Mucosa of descending colon (tissue), 3 donors: Measurements from ENCODE around the gene CCDC88C. TPM values are rescaled to one million over a fixed set of nuclear protein-coding genes. Genes with fewer than 3 reads are reported as not detected.

Experiments
- ATAC-seq: fragments of 200-7000 bp; cut with Tn5 transposase; one replicate; pipeline ENCODE4 v1.9.1; 2020; ENCODE audit warnings: mild to moderate bottlenecking, moderate library complexity
- DNase-seq, 3 donors: peaks; one replicate each; pipeline ENCODE4 v3.0.0-alpha.2; 2020
- H3K36me3 ChIP-seq: fragments of 200-600 bp; one replicate; pipeline ENCODE4 v1.8.0; 2021; ENCODE audit warnings: low read depth, mild to moderate bottlenecking
- H3K4me1 ChIP-seq: fragments of 200-600 bp; one replicate; pipeline ENCODE4 v1.8.0; 2021; ENCODE audit warnings: low read depth, mild to moderate bottlenecking
- H3K4me3 ChIP-seq: fragments of 200-600 bp; one replicate; pipeline ENCODE4 v1.8.0; 2021; ENCODE audit warnings: mild to moderate bottlenecking
- H3K9me3 ChIP-seq: fragments of 200-600 bp; one replicate; pipeline ENCODE4 v1.8.0; 2021; ENCODE audit warnings: mild to moderate bottlenecking
- intact Hi-C, 2 donors: fragments of 100-400 bp; cut with DNase I in 1 of 2; cut with micrococcal nuclease in 1 of 2; formaldehyde crosslinking; loops; one replicate each; pipeline versions ENCODE4 v1.11.0 to v1.11.1; 2022; cut with DNase I, micrococcal nuclease
- total RNA-seq, 3 donors: library from RNA; stranded (reverse); fragmentation: NEBNext Ultra II Directional in 2 of 3; extraction: Animal tissue kit (Norgen Biotek cat#: 25700) in 2 of 3; gene quantifications; one replicate each; pipeline versions ENCODE4 v1.2.1 to v1.2.4, GENCODE V29; 2021 to 2023
- TF ChIP-seq, protein P1 (sequence below): fragments of 200-600 bp; IDR thresholded peaks from one replicate; pipeline ENCODE4 v1.8.0; 2022; ENCODE audit warnings: antibody characterized with exemption, mild to moderate bottlenecking
- donor health status: DM: no; HTN: no; CAD: no; lungs with moderate emphysema.
- donor health status: DM: no; HTN: no; CAD: no.
- donor health status: DM: no; HTN: yes; CAD: no.

The CCDC88C gene
- total RNA-seq, 3 donors from 2014 or later: 30.1 to 62.1 (median 56.6) TPM

DNA sequence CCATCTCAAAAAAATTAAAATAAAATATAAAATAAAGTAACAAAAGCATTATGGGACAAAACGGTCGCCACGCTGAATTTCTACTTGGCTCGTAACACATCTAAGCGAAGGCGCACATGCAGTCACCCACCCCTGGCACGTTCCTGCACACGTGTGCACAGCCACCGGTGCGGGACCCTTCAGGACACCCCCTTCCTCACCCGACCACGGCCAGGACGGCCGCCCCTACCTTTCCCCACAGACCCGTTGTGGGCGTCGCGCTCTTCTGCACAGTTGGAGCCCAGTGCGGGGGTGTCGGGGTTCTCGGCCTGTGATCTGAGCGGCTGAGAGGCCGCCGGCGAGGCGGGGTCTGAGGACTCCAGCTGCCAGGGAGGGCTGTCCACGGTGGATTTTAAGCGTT, 128.7 kb downstream of the CCDC88C start:
- Histone ChIP-seq H3K9me3 (no peaks in the 10 kb centered on the region), H3K4me1 (no peaks in the 10 kb centered on the region), H3K4me3 (no peak overlapping the region), H3K36me3 (peaks cover 5% of the 10 kb centered on the region)
- DNase-seq (peak in 1 of 3 donors; percentile 16), ATAC-seq (no peak)
- intact Hi-C loops: loop anchor here (5.0 to 10.0 kb wide), 2 partner anchors 112 to 384 kb away; no protein-coding TSS in a partner anchor
- TF ChIP-seq, protein P1, sequence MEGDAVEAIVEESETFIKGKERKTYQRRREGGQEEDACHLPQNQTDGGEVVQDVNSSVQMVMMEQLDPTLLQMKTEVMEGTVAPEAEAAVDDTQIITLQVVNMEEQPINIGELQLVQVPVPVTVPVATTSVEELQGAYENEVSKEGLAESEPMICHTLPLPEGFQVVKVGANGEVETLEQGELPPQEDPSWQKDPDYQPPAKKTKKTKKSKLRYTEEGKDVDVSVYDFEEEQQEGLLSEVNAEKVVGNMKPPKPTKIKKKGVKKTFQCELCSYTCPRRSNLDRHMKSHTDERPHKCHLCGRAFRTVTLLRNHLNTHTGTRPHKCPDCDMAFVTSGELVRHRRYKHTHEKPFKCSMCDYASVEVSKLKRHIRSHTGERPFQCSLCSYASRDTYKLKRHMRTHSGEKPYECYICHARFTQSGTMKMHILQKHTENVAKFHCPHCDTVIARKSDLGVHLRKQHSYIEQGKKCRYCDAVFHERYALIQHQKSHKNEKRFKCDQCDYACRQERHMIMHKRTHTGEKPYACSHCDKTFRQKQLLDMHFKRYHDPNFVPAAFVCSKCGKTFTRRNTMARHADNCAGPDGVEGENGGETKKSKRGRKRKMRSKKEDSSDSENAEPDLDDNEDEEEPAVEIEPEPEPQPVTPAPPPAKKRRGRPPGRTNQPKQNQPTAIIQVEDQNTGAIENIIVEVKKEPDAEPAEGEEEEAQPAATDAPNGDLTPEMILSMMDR: no peak

DNA sequence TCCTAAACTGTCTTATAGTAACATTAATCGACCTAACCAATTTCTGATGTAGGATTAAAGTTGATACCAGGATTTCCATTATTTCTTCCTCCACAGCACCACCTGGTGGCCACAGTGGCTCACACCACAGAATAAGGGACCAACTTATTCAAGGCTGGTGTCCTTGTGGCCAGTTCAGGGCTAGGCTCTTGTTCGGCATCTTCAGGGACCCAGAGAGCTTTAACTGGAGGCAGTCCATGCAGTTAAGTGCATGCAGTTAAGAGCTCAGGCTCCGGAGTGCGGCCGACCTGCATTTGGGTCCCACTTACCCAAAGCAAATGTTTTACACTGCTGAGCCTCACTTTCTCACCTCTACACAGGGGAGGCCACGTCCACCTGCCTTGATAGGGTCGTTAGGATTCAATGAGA, 131.1 kb downstream of the CCDC88C start:
- Histone ChIP-seq H3K4me1 (no peaks in the 10 kb centered on the region), H3K4me3 (no peak overlapping the region), H3K9me3 (no peaks in the 10 kb centered on the region), H3K36me3 (peaks cover 5% of the 10 kb centered on the region)
- intact Hi-C loops: loop anchor here (5.0 to 10.0 kb wide), 2 partner anchors 109 to 382 kb away; no protein-coding TSS in a partner anchor
- peak in 2 of 3 donors; percentile 83 to 89 for DNase-seq
- peak; percentile 89 for ATAC-seq
- TF ChIP-seq, protein P1: peak; percentile 75

DNA sequence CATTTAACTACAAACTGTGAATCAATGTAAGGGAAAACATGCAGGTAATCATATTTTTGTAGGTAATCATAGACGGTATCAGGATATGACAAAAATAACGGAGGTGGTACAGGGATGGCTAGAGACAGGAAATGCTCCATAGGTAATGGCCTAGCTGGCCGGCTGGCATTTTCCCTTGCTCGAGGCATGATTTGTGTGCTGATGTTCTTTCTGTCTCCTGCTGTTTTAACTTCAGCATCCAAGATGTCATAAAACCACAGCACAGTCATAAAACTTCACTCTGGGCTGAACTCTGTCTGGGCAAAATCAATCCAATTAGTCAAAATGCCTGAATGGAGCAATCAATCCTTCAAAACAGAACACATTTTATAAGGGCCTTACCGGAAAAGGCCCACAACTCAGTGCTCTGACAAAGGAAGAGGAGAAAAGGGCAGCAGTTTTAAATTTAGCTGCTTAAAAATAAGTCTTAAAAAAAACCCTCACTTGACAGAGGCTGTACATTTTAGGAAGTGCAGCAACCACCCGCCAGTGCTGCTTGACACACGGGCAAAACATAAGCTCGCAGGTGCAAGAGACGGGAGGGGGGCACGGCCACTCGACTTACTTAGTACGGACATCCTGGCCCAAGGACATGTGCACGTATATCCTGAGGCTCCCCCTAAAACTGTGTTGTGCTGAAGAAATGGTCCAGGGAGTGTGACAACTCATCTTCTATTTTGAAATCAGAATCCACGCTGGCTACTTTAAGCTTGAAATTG, 132.7 kb downstream of the CCDC88C start:
- Histone ChIP-seq H3K4me3 (no peak overlapping the region), H3K36me3 (peaks cover 5% of the 10 kb centered on the region), H3K9me3 (no peaks in the 10 kb centered on the region), H3K4me1 (no peaks in the 10 kb centered on the region)
- DNase-seq (no peak), ATAC-seq (no peak)
- intact Hi-C loops: loop anchor here (5.0 to 10.0 kb wide), 2 partner anchors 108 to 380 kb away; no protein-coding TSS in a partner anchor
- TF ChIP-seq, protein P1: no peak

DNA sequence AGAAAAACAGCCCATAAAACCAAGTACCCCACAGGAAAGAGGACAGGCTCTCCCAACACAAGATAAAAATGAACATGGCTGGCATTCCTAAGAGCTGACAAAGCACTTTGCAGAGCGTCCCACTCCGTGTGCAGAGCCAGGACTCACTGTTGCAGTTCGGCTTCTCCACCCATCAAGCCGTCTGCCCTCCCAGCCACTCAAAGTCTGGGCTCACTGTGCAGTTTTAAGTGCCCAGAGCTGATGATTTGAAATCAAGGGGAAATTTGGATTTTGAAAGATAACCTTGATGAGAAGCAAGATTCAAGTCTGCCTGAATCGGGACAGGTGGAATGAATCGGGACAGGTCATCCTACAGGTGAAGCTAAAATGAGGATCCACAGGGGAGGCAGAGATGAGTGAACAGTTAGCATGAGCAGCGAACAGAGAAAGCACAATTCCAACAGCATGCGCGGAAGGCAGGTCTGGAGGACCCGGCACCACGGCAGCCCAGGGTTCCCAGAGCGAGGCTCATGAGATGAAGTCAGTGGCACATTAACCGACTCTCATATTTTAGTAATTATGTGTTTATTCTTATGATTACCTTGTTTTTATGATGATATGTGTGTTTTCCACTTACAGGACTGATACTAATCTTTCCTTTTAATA, 133.4 kb downstream of the CCDC88C start:
- Histone ChIP-seq H3K36me3 (peaks cover 5% of the 10 kb centered on the region), H3K4me1 (no peaks in the 10 kb centered on the region), H3K9me3 (no peaks in the 10 kb centered on the region), H3K4me3 (no peak overlapping the region)
- DNase-seq (no peak), ATAC-seq (no peak)
- intact Hi-C loops: loop anchor here in 1 of 2 donors (10.0 kb wide), 1 partner anchor 379 kb away; no protein-coding TSS in a partner anchor
- TF ChIP-seq, protein P1: no peak

DNA sequence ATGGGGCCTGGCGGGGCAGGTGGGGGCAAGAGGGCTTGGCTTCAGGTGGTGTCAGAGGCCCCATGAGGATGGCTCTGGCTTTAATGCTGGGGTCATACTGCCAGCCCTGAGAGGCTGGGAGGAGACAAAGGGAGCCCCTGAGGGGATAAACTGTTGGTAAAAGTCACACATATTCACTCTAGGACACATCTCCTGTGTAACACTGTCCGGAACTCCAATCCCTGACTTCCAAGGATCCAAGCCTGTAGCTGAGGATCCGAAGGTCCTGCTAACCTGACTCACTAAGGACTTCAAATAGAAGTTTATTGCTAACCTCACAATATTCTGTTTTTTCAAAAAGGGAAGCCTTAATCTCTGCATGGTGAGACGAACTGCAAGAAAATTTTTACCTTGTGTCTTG, 134.0 kb downstream of the CCDC88C start:
- intact Hi-C loops: loop anchor here in 1 of 2 donors (10.0 kb wide), 1 partner anchor 379 kb away; no protein-coding TSS in a partner anchor

More for the DNA sequence above, 134.0 kb downstream of the CCDC88C start:
- no peak for DNase-seq
- no peaks in the 10 kb centered on the region for H3K36me3 ChIP-seq
- no peak for ATAC-seq
- no peaks in the 10 kb centered on the region for H3K9me3 ChIP-seq
- no peaks in the 10 kb centered on the region for H3K4me1 ChIP-seq
- H3K4me3 ChIP-seq: no peak overlapping the region
- TF ChIP-seq, protein P1: no peak
